Measurements from ENCODE around the gene TFCP2.
A peak's percentile ranks its signal among the peaks of the same experiment; 100 is the strongest.
"Not testable (repeated sequence)": the region's sequence is repeated elsewhere in the genome, so short reads cannot be mapped to it uniquely, and the experiment has no call there.

The TFCP2 gene

DNA sequence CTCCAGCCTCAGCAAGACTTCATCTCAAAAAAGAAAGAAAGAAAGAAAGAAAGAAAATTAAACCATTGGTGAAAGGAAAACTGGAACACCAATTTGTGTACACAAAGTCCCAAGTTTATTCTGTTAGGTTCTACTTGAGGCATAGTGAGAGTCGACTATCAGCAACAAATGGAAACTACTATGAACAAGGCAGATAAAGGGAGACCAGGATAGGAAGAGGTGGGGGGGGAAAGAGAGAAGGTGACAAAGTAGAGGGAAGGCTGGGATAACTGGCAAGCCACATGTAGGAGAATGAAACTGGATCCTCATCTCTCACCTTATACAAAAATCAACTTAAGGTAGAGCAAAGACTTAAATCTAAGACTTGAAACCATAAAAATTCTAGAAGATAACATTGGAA is 25.6 kb downstream of the TFCP2 start:
- DNase-seq: no peak

DNA sequence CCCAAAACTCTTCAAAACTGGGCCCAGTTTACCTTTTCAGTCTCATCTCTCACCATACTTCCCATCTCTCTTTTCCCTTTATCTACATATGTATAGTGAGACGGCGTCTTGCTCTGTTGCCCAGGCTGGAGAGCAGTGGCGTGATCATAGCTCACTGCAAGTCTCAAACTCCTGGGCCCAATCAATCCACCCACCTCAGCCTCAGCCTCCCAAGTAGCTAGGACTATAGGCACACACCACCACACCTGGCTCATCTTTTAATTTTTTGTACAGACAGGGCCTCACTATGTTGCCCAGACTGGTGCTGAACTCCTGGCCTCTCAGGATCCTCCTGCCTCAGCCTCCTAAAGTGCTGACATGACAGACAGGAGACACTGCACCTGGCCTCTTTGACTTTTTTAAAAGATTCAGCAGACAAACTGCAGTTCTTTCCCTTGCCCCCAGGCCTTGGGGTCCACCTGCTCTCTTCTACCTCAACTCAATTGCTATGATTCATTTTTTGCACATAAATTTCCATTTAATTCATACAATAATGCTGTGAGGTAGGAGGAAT is 33.6 kb downstream of the TFCP2 start:
- DNase-seq: no peak

DNA sequence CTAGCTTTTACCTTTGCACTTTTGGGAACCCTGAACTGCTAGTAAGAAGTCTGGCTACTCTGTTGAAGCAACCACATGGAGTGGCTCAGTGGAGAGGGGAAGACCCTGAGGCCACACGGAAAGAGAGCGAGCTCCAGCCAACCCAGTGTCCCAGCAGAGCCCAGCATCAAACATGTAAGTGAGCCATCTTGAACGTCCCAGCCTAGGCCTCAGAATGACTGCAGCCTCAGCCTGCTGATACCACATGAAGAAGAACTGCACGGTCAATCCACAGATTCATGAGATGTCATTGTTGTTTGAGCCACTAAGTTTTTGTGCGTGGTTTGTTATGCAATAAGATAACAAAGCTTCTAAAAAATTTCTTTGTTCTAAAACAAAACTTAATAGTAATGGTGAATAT is 40.2 kb downstream of the TFCP2 start:
- DNase-seq: no peak

DNA sequence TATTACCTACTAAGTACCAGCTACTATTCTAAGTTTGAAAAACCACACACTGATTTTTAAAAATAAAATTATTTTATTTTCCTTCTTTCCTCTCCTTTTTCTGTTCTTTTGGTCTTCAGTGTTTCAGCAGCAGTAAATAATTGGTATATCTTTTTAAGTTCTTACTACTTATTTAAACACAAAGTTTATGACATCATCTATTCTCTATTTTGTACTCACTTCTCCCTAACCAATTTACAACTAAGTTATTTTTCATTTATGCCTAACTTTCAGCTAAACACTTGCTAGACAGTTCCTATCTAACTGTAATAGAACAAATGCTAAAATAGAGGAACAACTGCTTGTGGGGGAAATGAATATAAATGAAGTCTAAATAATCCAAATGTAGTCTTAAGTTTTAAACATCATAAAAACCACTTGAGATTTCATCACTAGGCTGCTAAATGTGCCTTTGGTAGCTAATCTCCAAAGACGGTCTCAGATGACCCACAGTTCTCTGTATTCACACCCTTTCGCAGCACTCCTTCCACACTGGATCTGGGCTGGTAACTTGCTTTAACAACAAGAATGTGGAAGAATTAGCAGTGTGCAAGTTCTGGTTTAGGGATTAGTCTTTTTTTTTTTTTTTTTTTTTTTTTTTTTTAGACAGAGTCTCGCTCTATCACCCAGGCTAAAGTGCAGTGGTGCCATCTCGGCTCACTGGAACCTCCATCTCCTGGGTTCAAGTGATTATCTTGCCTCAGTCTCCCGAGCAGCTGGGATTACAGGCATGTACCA is 41.0 kb downstream of the TFCP2 start:
- no peak for DNase-seq

DNA sequence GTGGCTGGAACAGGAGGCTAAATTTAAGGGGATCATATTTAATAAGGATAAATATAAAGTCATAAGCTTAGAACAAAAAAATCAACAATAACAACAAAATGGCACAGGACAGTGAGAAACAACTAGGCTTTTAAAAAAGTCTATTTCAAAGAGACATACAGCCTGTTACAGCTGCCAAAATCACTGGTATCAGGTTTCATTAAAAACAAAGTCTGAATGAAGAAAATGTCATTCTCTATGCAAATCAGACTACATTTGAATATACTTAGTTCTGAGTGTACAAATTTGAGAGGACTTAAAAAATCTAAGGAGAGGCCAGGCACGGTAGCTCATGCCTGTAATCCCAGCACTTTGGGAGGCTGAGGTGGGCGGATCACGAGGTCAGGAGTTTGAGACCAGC is 44.0 kb downstream of the TFCP2 start:
- no peak for DNase-seq

DNA sequence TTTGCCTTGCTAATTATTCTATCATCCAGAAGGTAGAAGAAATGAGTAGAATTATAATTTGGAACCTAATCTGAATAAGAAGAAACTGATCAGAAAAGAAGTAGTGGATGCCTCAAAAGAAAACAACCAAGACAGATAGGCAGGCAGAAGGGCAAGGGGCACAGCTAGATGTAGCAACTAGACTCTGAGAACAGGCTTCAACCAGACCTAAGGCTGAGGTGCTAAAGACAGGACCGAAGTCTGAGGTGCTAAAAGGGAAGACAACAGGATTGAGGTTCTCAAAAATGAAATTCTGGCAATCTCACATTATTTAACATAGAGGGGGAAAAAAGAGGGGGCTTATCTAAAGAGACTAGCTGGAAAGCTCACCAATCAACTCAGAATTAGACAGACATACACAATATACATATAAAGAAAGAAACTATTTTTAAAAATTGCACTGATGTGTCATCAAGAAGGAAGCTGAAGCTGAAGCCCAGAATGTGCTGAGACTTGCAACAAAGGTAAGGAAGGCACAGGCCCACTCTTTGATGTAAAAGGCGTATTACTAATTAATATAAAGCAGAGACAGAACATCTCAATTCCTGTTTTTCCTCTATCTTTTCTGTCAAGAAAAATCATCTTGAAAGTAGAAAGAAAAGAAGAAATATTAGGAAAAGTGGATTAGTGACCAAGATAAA is 45.7 kb downstream of the TFCP2 start:
- DNase-seq: no peak

DNA sequence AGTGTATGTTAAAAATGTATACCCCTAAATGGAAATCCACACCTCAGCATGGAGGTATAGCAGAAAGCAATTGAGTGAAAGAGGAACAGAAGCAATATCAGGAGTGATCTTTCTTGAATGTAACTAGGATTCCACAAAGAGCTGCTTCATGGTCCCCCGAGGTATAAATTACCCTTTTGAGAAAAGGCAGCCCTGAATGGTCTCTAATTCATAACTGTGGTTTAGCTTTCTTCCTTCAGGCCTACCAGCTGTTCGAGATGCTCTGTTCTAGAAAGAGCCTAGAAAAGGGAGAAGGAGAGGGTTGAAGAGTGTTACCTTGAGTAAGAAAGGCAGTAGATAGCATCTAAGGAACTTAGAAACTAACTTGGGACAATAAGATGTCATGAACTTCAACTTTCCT is 46.6 kb downstream of the TFCP2 start:
- no peak for DNase-seq

DNA sequence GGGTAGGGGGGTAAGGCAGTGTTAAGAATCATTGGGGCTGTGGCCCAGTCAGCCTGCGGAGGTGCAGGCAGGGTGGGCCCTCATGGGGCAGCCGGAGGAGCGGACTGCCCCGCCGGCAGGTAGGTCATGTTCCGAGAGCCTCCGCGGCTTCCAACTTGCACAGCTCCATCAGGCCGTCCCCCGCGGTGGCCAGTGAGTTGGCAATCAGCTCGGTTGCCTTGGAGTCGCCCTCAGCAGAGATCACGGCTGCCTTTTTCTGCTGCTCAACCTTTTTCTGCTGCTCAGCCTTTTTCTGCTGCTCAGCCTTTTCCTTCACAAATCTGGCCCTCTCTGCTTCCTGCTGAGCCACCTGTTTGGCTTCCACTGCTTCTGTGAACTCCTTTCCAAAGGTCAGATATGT is 48.4 kb downstream of the TFCP2 start:
- DNase-seq: no peak

DNA sequence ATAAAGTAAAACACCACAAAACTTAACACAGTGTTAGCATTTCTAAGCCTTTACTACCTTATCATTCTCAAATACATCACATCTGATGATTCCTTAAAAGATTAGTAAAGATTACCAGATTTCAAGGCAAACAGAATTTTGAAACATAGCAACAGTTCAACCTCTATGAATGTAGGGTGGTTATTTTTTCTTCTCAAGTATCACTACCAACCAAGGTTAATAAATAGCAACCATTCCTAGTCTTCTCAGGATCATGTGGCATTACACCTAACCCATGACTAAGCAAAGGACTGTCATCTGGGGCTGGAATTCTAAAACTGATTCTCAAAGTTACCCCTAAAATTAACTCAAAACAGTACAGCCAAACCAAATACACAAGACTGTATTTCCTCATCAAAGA is 50.1 kb downstream of the TFCP2 start:
- no peak for DNase-seq

DNA sequence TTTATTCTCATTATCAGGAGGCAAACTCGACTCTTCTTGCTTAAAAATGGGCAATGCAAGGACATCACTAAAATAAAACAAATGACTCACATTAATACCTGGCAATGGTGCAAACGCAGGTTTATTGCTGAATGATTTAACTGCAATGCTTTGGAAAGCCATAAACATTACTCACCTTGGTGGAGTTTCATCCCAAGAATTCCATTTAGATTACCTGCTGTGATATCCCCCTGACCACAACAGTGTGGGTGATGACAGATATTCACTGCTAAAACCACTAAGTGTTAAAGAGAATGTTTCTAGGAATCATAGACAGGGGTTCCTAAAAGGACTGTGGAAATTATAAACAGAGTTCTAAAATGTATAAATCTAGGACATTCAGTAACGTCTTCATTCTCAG is 54.2 kb downstream of the TFCP2 start:
- peak; percentile 26 for DNase-seq

DNA sequence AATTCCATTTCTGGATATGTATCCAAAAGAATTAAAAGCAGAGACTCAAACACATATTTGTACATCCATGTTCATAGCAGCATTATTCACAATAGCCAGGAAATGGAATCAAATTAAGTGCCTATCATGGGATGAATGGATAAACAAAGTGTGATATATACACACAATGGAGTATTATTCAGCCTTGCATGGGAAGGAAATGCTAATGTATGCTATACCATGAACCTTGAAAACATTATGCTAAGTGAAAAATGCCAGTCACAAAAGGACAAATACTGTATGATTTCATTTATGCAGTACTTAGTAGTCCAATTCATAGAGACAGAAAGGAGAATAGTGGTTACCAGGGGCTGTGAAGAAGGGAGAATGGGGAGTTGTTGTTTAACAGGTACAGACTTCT is 57.4 kb downstream of the TFCP2 start:
- no peak for DNase-seq

DNA sequence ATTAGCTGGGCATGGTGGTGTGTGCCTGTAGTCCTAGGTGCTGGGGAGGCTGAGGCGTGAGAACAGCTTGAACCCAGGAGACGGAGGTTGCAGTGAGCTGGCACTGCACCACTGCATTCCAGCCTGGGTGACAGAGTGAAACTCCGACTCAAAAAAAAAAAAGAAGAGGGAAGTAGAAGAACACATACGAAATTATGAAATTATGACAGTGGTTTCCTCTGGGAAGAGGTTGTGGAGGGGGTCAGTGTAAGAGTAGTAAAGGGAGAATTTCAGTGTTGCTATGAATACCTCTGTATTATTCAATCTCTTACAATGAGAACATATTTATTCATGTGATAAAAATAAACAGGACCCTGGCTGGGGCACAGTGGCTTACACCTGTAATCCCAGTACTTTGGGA is 64.8 kb downstream of the TFCP2 start:
- no peak for DNase-seq

DNA sequence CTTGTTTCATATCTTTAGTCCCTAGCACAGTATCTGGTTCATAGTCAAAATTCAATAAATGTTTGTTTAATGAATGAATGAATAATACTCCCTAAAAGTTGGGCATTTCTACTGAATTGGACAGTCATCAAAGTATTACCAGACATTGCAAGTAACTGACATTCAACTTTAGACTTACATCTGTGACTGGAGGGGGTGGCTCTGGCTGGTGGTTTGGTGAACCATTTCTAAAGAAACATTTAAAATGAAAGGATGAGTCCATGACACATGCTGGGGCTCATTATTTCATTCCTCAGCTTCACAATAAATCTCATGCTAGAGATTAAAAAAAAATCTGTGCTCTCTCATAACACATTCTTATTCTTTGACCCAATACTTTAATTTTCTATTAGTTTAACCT is 69.0 kb downstream of the TFCP2 start:
- DNase-seq: no peak

DNA sequence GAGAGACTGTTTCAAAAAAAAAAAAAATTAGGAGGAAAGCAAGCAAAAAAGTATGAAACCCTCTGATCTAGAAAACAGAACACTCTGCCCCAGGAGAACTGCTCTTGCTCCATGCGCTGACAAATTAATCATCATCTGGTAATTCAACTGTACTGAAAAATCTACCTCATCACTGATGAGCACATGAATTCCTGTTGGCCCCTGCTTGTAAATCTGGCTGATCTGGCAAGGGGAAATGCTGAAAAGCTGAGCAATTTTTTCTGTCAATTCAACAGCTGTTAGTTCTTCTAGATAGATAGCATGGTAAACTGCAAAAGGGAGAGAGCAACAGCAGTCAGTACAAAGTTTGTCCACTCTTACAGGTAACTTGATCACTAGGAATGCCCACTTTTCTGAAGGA is 74.3 kb downstream of the TFCP2 start:
- DNase-seq: no peak

DNA sequence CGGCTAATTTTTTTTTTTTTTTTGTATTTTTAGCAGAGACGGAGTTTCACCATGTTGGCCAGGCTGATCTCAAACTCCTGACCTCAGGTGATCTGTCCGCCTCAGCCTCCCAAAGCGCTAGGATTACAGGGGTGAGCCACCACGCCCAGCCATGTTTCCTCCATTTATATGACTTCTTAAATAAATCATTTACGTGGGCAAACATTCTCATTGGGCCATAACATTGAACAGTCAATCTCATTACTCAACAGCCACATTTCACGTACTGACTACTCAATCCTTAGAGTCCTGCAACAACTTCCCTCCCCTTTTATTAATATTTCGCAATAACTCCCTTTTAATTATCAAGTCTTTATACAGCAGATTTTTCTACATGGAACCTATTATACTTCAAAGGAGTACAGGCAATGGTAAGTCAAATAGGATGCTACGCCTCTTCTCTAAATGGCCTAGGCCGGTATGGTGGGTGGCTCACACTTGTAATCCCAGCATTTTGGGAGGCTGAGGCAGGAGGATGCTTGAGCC is 82.2 kb downstream of the TFCP2 start:
- no peak for DNase-seq

DNA sequence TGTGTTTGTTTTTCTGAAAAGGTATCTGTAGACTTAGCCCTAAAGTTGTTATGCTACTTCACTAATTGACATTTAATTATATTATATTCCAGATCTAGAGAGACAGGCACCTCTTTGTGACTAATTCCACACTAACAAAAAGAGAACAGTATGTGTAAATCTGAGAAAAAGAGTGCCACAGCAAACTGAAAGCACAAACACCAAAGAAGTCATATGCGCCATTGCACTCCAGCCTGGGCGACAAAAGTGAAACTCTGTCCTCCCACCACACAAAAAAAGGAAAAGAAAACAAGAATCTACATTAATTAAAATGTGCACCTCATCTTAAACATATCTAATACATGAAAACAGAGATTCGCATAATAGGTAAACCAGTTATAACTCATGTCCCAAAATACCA is 85.1 kb downstream of the TFCP2 start:
- no peak for DNase-seq

DNA sequence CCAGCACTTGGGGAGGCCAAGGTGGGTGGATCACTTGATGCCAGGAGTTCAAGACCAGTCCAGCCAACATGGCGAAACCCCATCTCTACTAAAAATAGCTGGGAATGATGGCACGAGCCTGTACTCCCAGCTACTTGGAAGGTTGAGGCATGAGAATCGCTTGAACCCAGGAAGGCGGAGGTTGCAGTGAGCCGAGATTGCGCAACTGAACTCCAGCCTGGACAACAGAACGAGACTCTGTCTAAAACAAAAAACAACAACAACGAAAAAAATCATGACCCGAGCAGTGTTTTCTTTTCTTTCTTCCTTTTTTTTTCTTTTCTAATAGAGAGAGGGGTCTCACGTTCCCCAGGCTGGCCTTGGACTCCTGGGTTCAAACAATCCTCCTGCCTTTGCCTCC is 86.0 kb downstream of the TFCP2 start:
- DNase-seq: no peak

DNA sequence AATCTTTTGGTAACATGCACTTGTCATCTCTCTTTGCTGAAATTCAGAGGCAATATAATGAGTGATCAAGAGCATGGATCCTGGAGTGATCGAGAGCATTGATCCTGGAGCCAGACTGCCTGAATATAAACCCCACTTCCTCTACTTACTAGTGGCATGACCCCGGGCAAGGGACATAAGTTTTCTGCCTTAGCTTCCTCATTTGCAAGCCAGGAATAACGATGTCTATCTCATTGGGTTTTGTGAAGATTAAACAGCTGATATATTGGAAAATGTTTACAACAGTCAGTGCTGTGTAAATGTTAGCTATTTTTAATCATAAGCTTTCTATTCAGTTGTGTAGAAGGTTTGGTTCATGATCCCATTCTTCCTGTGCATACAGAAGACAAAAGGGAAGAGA is 87.2 kb downstream of the TFCP2 start:
- DNase-seq: no peak

DNA sequence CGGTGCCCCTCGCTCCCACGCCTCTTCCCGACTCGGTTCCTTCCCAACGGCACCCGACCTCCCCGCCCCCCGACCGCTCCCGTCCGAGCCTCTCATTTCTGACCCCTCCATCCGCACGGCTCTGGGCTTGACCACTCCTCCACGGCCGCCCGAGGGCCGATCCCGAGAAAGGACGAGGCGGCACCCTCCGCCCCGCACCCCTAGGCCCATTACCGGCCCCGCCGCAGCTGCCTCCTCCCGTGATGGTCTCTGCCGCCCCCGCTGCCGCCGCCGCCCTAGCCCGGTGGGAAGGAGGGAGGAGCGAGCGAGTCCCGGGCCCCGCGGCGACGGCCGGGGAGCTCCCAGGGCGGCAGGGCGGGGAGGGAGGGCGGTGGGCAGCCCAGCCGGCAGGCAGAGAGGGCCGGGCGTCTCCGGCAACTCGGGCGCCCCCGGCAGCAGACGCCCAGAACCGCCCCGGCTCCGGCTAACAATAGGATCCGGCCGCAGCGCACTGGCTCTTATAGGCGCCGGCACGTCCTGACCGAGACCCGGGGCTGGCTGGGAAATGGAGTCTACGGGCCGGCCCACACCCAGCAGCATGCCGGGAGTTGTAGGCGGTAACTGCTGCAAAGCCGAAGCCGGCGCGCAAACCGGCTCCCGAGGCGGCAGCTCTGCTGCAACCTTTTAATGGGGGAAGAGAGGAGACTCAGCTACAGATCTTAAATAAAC is 89.7 kb downstream of the TFCP2 start, which contains the start of gene CSRNP2:
TSS of gene CSRNP2 (minus strand) at position 471 of the 708 bp plus-strand sequence. CDS start 7,035 bp downstream, outside the sequence.
- peak; percentile 89 for DNase-seq

DNA sequence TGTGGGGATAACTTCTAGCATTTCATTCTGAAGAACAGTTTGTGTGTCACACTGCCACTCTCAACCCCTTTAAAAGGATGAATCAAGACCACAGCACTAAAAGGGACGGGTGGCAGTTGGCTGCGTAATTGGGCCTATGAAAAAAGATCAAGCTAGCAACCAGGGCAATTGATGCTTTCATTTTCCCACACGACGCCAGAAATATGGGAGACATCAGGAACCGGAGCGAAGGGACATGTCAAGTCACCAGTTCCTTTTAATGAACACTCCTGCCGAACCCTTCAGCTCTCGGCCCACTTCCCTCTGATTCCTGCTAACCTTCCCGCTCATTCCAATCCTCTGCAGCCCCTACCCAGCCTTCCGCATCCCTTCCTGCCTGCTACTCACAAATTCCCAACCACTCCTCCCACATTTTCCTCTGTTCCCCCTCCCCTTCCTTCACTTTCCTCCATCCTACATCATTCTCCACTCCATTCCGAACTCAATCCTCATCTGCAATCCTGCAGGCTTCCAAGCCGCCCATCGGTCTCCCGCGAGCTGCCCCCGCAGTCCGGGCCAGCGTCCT is 90.3 kb downstream of the TFCP2 start:
- no peak for DNase-seq

DNA sequence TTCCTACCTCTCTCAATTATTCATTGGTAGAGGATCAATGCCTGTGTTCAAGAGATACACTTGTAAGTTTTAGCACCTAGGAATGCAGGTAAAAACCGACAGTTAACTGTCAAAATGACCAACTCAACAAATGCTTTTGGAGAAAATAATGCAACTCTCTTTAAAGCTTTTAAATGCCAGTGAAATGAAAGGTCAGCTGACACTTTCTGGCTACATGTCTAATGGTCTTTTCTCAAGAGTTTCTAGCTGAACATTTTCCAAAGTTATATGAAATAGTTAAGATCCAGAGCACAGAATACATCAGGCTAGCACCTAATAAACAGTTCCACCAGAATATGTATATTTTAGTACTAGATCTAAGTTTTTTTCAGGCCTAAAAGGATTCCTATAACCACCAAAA is 91.5 kb downstream of the TFCP2 start:
- DNase-seq: no peak

DNA sequence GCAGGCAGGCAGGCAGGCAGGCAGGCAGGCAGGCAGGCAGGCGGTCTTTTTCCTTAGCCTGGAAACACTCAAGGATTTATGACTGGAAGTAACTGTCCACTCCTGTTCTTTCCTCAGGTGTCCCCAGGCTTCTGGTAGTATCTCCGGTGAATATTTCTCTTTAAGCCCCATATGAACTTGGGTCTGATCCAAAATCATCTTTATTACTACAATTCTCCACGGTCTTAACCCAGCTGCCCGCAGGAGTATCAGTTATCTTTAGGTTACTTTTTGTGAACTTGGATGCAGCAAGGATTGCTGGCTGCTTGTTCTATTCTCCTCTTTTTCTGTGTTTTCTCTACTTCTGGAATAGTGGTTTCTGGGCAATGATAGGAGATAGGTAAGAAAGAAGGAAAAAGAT is 92.8 kb downstream of the TFCP2 start:
- no peak for DNase-seq

DNA sequence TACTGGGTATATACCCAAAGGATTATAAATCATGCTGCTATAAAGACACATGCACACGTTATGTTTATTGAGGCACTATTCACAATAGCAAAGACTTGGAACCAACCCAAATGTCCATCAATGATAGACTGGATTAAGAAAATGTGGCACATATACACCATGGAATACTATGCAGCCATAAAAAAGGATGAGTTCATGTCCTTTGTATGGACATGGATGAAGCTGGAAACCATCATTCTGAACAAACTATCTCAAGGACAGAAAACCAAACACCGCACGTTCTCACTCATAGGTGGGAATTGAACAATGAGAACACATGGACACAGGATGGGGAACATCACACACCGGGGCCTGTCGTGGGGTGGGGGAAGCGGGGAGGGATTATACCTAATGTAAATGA is 94.1 kb downstream of the TFCP2 start:
- not testable (repeated sequence) for DNase-seq
